Measurements from ENCODE around the gene SRPK1. TPM values are rescaled to one million over a fixed set of nuclear protein-coding genes. Genes with fewer than 3 reads are reported as not detected.

Gene SRPK1
- total and polyA plus RNA-seq, 4 donors: 9.6 to 78.9 (median 23.6) TPM

GRCh38 chr6:35795453-35796071 is 125.3 kb downstream of the SRPK1 start:
- H3K27ac ChIP-seq (ENCODE audit: low read depth in 1 of 2, low read length in 1 of 2): no peak overlapping the region
- H3K36me3 ChIP-seq (ENCODE audit: control insufficient read depth in 4 of 4, insufficient read depth in 4 of 4, low read length in 4 of 4): no peaks in the 10 kb centered on the region
- no peaks in the 10 kb centered on the region for H3K4me1 ChIP-seq (ENCODE audit: control insufficient read depth in 5 of 5, insufficient read depth in 5 of 5, low read length in 5 of 5)
- TF ChIP-seq CTCF (IDR thresholded peaks at IDR 0.05; ENCODE audit: control extremely low read depth, extremely low read depth): no peak
- H3K4me3 ChIP-seq: no peak overlapping the region
- DNase-seq (no peak), ATAC-seq (ENCODE audit: insufficient read depth, low FRiP score) (no peak)
- WGBS, 2 donors: 90 to 97% methylated on average over 11 of the region's 11 CpGs
- H3K9ac ChIP-seq (ENCODE audit: insufficient read depth in 1 of 2, low read length in 2 of 2): no peak overlapping the region
- H3K27me3 ChIP-seq (ENCODE audit: control insufficient read depth in 3 of 3, insufficient read depth in 3 of 3, low read length in 2 of 3): no peaks in the 10 kb centered on the region
- H3K9me3 ChIP-seq (ENCODE audit: control insufficient read depth in 4 of 4, insufficient read depth in 3 of 4, low read length in 3 of 4): no peaks in the 10 kb centered on the region

GRCh38 chr6:35794536-35795452 is 126.1 kb downstream of the SRPK1 start:
- WGBS, 2 donors: 93 to 94% methylated on average over 17 of the region's 17 CpGs
- TF ChIP-seq CTCF (IDR thresholded peaks at IDR 0.05; ENCODE audit: control extremely low read depth, extremely low read depth): no peak
- Histone ChIP-seq H3K27me3 (ENCODE audit: control insufficient read depth in 3 of 3, insufficient read depth in 3 of 3, low read length in 2 of 3) (no peaks in the 10 kb centered on the region), H3K9me3 (ENCODE audit: control insufficient read depth in 4 of 4, insufficient read depth in 3 of 4, low read length in 3 of 4) (no peaks in the 10 kb centered on the region), H3K36me3 (ENCODE audit: control insufficient read depth in 4 of 4, insufficient read depth in 4 of 4, low read length in 4 of 4) (no peaks in the 10 kb centered on the region), H3K4me1 (ENCODE audit: control insufficient read depth in 5 of 5, insufficient read depth in 5 of 5, low read length in 5 of 5) (no peaks in the 10 kb centered on the region), H3K27ac (ENCODE audit: low read depth in 1 of 2, low read length in 1 of 2) (no peak overlapping the region), H3K4me3 (no peak overlapping the region), H3K9ac (ENCODE audit: insufficient read depth in 1 of 2, low read length in 2 of 2) (no peak overlapping the region)
- DNase-seq: no peak
- ATAC-seq (ENCODE audit: insufficient read depth, low FRiP score): no peak

GRCh38 chr6:35790683-35791082 is 130.2 kb downstream of the SRPK1 start:
- ATAC-seq (ENCODE audit: insufficient read depth, low FRiP score) (no peak), DNase-seq (no peak)
- H3K9ac ChIP-seq (ENCODE audit: insufficient read depth in 1 of 2, low read length in 2 of 2): no peak overlapping the region
- H3K9me3 ChIP-seq (ENCODE audit: control insufficient read depth in 4 of 4, insufficient read depth in 3 of 4, low read length in 3 of 4): peaks cover 0 to 2% (median 0%) of the 10 kb centered on the region in 4 donors
- no peak overlapping the region for H3K4me3 ChIP-seq
- WGBS, 2 donors: 80 to 90% methylated on average over 5 of the region's 5 CpGs
- TF ChIP-seq CTCF (IDR thresholded peaks at IDR 0.05; ENCODE audit: control extremely low read depth, extremely low read depth): no peak
- H3K4me1 ChIP-seq (ENCODE audit: control insufficient read depth in 5 of 5, insufficient read depth in 5 of 5, low read length in 5 of 5): no peaks in the 10 kb centered on the region
- H3K27ac ChIP-seq (ENCODE audit: low read depth in 1 of 2, low read length in 1 of 2): no peak overlapping the region
- H3K27me3 ChIP-seq (ENCODE audit: control insufficient read depth in 3 of 3, insufficient read depth in 3 of 3, low read length in 2 of 3): peaks cover 0 to 15% (median 14%) of the 10 kb centered on the region in 3 donors
- no peaks in the 10 kb centered on the region for H3K36me3 ChIP-seq (ENCODE audit: control insufficient read depth in 4 of 4, insufficient read depth in 4 of 4, low read length in 4 of 4)

All from lung (tissue), 12 donors.